Activated naive CD8-positive, alpha-beta T cell treated with anti-CD3 and anti-CD28 coated beads for 36 hours (primary cell): ENCODE measurements around the gene PLCXD1. TPM values are rescaled to one million over a fixed set of nuclear protein-coding genes. Genes with fewer than 3 reads are reported as not detected.
"Not testable (repeated sequence)": the region's sequence is repeated elsewhere in the genome, so short reads cannot be mapped to it uniquely, and the experiment has no call there.

Source experiments
- DNase-seq: peaks from one replicate; pipeline ENCODE4 v3.0.0; 2021
- H3K27ac Mint-ChIP-seq: one replicate; pipeline ENCODE4 v1.8.0; 2022; ENCODE audit warnings: mild to moderate bottlenecking, moderate library complexity, mixed read lengths
- H3K27me3 Mint-ChIP-seq: one replicate; pipeline ENCODE4 v1.8.0; 2022; ENCODE audit warnings: mild to moderate bottlenecking, mixed read lengths
- H3K36me3 Mint-ChIP-seq: one replicate; pipeline ENCODE4 v1.8.0; 2021; ENCODE audit warnings: mild to moderate bottlenecking, mixed read lengths
- H3K4me1 Mint-ChIP-seq: one replicate; pipeline ENCODE4 v1.8.0; 2021; ENCODE audit warnings: mixed read lengths
- H3K4me3 Mint-ChIP-seq: one replicate; pipeline ENCODE4 v1.8.0; 2022; ENCODE audit warnings: mild to moderate bottlenecking, moderate library complexity, mixed read lengths
- H3K9me3 Mint-ChIP-seq: one replicate; pipeline ENCODE4 v1.8.0; 2022; ENCODE audit warnings: mixed read lengths
- total RNA-seq, 2 experiments: library from RNA; stranded (reverse); gene quantifications; one replicate each; pipeline ENCODE4 v1.2.3, GENCODE V29; 2021

PLCXD1 gene, protein sequence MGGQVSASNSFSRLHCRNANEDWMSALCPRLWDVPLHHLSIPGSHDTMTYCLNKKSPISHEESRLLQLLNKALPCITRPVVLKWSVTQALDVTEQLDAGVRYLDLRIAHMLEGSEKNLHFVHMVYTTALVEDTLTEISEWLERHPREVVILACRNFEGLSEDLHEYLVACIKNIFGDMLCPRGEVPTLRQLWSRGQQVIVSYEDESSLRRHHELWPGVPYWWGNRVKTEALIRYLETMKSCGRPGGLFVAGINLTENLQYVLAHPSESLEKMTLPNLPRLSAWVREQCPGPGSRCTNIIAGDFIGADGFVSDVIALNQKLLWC
- 10 to 100 TPM; 43.1 to 43.8 TPM for total RNA-seq

DNA sequence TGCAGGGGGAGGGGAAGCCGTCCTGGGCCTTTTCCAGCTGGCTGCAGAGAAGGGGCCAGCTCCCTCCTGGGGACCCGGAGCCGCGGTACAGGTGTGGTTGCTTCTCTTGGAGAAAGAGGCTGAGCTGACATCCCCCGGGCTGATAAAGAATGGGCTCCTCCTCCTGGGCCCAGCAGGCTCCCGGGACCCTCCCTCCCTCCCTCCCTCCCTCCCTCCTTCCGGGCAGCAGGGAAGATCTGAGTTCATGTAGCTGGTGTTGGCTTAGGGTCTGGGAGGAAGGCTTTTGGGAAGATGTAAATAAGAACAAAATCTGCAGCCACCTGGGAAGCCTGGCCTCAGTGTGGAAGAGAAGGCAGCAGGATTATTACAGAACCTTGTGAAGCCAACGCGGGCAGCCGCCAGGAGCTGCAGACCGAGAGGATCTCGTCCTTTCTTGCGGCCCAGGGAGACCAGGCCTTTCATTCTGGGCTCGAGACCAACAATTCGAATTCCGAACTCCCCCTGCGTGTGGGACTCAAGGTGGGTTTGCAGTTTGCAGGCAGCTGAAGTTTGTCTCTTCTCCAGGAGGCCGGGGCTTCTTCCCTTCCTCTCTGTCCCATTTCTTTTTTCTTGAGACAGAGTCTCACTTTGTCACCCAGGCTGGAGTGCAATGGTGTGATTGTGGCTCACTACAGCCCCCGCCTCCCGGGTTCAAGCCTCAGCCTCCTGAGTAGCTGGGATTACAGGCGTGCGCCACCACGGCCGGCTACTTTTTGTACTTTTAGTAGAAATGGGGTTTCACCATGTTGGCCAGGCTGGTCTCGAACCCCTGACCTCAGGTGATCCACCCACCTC is at the start of gene PLCXD1:
TSS of gene PLCXD1 (plus strand) at position 216 of the 834 bp plus-strand sequence. CDS start 2,807 bp downstream, outside the sequence.
- Mint-ChIP-seq H3K9me3 (no peaks in the 10 kb centered on the region), H3K36me3 (peaks cover 15% of the 10 kb centered on the region), H3K4me3 (peak within 1 kb of the TSS; percentile 79), H3K4me1 (peaks cover 22% of the 10 kb centered on the region), H3K27ac (peak within 1 kb of the TSS; percentile 78), H3K27me3 (no peaks in the 10 kb centered on the region)
- peak; percentile 31 for DNase-seq

DNA sequence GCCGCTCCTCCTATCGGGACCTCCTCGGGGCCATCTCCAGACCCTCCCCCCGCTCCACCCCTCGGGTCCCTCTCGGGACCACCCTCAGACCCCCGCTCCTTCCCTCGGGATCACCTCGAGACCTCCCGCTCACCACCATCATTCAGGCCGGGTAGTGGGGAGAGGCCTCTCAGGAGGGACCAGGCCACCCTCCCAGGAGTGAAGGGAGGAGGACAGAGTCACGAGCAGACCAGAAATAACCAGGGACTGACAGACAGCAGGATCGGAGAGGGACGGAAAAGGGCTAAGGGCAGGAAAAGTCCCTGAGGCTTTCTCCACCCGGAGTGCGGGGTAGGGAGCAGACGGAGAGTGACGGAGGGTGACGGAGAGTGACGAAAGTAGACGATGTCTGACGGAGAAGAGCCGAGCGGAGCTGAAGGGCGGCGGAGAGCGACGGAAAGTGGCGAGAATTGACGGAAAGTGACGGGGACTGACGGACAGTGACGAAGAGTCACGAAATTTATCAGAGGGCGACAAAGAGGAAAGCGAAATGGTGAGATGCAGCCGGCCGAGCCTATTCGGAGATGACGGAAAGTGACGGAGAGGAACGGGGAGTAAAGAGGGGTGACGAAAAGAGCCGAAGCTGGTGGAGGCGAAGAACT is 49.4 kb upstream of the PLCXD1 start:
- H3K36me3 Mint-ChIP-seq, H3K4me1 Mint-ChIP-seq, H3K9me3 Mint-ChIP-seq, DNase-seq, H3K4me3 Mint-ChIP-seq, H3K27ac Mint-ChIP-seq, H3K27me3 Mint-ChIP-seq: not testable (repeated sequence)

DNA sequence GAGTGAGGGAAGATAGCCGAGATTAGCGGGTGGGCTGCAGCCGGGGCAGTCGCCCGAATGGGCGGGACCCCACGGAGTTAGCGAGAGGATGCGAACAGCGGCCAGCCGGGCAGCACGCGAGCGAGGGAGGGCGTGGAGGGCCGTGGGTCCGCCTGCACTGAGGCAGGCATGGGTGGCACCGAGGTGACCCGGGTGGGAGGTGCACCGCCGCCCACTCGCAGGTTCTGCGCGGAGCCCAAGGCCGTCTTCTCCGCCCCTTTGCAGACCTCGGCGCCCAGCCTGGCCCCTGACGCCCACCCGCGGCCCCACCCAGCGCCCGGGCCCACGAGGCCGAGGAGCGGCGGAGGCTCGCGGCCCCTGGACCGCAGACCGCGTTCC is 48.9 kb upstream of the PLCXD1 start:
- not testable (repeated sequence) for H3K27me3 Mint-ChIP-seq, H3K36me3 Mint-ChIP-seq, H3K9me3 Mint-ChIP-seq, H3K4me1 Mint-ChIP-seq, H3K27ac Mint-ChIP-seq, DNase-seq, H3K4me3 Mint-ChIP-seq

DNA sequence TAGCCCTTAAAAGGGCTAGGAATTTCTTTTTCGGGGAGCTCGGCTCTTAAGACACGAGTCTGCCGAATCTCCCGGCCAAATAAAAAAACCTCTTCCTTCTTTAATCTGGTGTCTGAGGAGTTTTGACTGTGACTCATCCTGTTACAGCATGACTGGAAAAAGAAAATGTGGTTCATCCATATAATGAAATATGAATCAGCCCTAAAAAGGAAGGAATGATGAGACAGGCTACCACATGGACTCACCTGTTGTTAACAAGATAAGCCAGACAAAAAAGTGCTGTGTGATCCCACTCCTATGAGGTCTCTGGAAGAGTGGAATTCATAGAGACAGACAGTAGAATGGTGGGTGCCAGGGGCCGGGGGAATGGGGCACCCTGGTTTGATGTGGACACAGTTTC is 45.0 kb upstream of the PLCXD1 start:
- not testable (repeated sequence) for H3K27me3 Mint-ChIP-seq, H3K4me3 Mint-ChIP-seq, H3K36me3 Mint-ChIP-seq, H3K4me1 Mint-ChIP-seq, DNase-seq, H3K9me3 Mint-ChIP-seq, H3K27ac Mint-ChIP-seq

DNA sequence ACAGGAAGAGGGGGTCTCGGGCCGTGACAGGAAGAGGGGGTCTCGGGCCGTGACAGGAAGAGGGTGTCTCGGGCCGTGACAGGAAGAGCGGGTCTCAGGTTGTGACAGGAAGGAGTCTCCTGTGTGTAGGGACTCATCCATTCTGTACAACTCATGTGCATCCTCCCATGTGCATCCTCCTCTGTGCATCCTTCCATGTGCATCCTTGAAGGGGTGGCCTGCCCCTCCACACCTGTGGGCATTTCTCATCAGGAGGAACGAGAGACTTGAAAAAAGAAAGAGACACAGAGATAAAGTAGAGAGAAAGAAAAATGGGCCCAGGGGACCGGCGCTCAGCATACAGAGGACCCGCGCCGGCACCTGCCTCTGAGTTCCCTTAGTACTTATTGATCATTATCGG is 30.2 kb upstream of the PLCXD1 start:
- peak overlapping the region; percentile 96 for H3K27ac Mint-ChIP-seq
- peaks cover 8% of the 10 kb centered on the region for H3K9me3 Mint-ChIP-seq
- H3K4me3 Mint-ChIP-seq = peak overlapping the region; percentile 71
- no peak for DNase-seq
- no peaks in the 10 kb centered on the region for H3K27me3 Mint-ChIP-seq
- peaks cover 5% of the 10 kb centered on the region for H3K36me3 Mint-ChIP-seq
- H3K4me1 Mint-ChIP-seq = peaks cover 10% of the 10 kb centered on the region

DNA sequence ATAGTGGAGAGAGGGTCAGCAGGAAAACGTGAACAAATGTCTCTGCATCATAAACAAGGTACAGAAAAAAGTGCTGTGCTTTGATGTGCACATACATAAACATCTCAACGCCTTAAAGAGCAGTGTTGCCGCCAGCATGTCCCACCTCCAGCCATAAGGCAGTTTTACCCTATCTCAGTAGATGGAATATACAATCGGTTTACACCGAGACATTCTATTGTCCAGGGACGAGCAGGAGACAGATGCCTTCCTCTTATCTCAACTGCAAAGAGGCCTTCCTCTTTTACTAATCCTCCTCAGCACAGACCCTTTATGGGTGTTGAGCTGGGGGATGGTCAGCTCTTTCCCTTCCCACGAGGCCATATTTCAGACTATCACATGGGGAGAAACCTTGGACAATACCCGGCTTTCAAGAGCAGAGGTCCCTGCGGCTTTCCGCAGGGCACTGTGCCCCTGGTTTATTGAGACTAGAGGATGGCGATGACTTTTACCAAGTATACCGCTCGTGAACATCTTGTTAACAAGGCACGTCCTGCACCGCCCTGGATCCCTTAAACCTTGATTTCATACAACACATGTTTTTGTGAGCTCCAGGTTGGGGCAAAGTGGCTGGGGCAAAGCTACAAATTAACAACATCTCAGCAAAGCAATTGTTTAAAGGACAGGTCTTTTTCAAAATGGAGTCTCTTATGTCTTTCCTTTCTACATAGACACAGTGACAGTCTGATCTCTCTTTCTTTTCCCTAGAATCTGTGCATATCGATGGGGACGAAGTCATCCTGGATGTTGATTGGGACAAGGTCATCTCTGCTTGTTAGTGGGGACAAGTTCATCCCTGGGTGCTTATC is 29.6 kb upstream of the PLCXD1 start:
- not testable (repeated sequence) for H3K4me1 Mint-ChIP-seq, H3K9me3 Mint-ChIP-seq, H3K36me3 Mint-ChIP-seq, H3K27me3 Mint-ChIP-seq, DNase-seq
- Mint-ChIP-seq H3K4me3 (peak overlapping the region; percentile 71), H3K27ac (peak overlapping the region; percentile 96)

DNA sequence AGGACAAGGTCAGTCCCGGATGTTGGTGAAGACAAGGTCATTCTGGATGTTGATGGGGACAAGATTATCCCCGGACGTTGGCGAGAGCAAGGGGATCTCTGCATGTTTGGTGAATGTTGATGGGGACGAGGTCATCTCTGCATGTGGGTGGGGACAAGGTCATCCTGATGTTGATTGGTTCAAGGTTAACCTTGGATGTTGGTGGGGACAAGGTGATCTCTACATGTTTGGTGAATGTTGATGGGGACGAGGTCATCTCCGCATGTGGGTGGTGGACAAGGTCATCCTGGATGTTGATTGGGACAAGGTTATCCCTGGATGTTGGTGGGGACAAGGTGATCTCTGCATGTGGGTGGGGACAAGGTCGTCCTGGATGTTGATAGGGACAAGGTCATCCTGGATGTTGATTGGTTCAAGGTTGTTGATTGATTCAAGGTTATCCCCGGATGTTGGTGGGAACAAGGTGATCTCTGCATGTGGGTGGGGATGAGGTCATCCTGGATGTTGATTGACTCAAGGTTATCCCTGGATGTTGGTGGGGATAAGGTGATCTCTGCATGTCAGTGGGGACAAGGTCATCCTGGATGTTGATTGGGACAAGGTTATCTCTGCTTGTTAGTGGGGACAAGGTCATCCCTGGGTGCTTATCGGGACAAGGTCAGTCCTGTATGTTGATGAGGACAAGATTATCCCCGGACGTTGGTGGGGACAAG is 28.8 kb upstream of the PLCXD1 start:
- H3K27ac Mint-ChIP-seq = peak overlapping the region; percentile 1
- peaks cover 5% of the 10 kb centered on the region for H3K36me3 Mint-ChIP-seq
- peaks cover 10% of the 10 kb centered on the region for H3K4me1 Mint-ChIP-seq
- peaks cover 8% of the 10 kb centered on the region for H3K9me3 Mint-ChIP-seq
- H3K4me3 Mint-ChIP-seq = no peak overlapping the region
- H3K27me3 Mint-ChIP-seq = no peaks in the 10 kb centered on the region
- DNase-seq = no peak

DNA sequence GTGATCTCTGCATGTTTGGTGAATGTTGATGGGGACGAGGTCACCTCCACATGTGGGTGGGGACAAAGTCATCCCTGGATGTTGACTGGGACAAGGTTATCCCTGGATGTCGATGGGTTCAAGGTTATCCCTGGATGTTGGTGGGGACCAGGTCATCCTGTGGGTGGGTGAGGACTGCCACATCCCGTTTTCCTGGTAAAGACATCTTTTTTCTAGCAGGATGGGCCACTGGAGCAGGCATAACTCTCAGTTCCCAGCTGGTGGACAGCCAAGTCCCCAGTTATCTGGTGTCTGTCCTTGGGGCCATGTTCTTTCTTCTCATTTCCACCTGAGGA is 28.3 kb upstream of the PLCXD1 start:
- Mint-ChIP-seq H3K4me3 (no peak overlapping the region), H3K9me3 (peaks cover 8% of the 10 kb centered on the region)

DNA sequence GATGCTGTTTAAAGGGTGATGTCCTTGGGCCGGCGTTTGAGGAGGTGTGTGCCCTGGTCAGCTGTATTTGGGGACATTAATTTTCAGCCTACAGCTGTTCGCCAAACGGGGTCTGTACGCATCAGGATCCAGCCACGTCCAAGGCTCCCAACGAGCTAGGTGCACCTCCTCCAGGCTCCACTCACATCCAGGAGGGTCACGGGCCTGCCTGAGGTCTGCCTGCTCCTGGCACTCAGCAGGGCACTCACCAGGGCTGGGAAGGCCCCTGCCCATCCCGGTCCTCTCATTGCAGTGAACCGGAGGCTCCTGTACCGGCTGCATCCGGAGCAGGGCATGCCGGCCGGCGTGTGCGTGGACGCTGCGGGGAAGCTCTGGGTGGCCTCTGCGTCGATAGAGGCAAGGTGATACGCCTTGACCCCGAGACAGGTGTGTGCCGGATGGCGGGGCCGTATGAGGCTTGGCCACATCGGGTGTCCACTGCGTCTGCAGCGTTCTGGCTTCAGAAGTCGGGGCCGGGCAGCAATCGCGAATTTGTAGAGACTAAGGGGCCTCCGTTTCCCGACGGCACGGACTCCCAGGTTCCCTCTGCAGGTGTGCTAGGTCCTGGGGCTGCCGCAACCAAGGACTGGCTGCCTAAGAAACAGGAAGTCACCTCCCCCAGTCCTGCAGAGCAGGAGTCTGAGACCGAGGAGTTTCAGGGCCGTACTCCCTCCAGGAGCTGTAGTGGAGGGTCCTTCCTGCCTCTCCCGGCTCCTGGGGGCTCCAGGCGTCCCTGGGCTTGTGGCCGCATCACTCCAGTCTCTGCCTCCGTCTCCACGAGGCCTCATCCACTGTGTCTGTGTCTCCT is 27.5 kb upstream of the PLCXD1 start:
- no peak for DNase-seq
- H3K36me3 Mint-ChIP-seq = peaks cover 5% of the 10 kb centered on the region
- H3K9me3 Mint-ChIP-seq = peaks cover 8% of the 10 kb centered on the region
- H3K27me3 Mint-ChIP-seq = no peaks in the 10 kb centered on the region
- peaks cover 10% of the 10 kb centered on the region for H3K4me1 Mint-ChIP-seq
- no peak overlapping the region for H3K27ac Mint-ChIP-seq
- H3K4me3 Mint-ChIP-seq = no peak overlapping the region

More for the DNA sequence above, 28.3 kb upstream of the PLCXD1 start:
- H3K4me1 Mint-ChIP-seq = peaks cover 10% of the 10 kb centered on the region
- H3K27me3 Mint-ChIP-seq = no peaks in the 10 kb centered on the region
- DNase-seq = no peak
- peaks cover 5% of the 10 kb centered on the region for H3K36me3 Mint-ChIP-seq
- no peak overlapping the region for H3K27ac Mint-ChIP-seq

DNA sequence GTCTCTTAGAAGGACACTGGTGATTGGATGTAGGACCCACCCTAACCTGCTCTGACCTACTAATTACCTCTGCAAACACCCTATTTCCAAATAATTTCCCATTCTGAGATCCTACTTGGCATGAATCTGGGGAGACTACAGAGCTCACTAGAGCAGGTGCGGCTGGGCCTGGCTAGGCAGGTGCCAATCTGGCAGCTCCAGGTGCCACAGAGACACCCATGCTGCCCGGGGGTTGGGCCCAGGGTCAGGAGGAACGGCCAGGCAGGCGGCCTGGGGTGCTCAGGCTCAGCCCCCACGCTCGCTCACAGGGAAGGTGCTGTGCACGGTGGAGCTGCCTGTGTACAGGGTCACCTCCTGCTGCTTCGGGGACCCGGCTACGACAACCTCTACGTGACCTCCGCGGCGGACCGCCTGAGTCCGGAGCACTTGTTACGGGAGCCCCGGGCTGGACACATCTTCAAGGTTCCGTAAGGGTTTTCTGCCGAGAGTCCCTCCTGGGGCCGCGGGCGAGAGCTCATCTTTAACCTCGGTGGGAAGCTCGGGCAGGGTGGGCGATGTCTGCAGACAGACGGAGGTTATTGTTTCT is 26.5 kb upstream of the PLCXD1 start:
- peaks cover 8% of the 10 kb centered on the region for H3K9me3 Mint-ChIP-seq
- no peak overlapping the region for H3K4me3 Mint-ChIP-seq
- peaks cover 10% of the 10 kb centered on the region for H3K4me1 Mint-ChIP-seq
- H3K36me3 Mint-ChIP-seq = peaks cover 5% of the 10 kb centered on the region
- no peak overlapping the region for H3K27ac Mint-ChIP-seq
- DNase-seq = no peak
- H3K27me3 Mint-ChIP-seq = no peaks in the 10 kb centered on the region

DNA sequence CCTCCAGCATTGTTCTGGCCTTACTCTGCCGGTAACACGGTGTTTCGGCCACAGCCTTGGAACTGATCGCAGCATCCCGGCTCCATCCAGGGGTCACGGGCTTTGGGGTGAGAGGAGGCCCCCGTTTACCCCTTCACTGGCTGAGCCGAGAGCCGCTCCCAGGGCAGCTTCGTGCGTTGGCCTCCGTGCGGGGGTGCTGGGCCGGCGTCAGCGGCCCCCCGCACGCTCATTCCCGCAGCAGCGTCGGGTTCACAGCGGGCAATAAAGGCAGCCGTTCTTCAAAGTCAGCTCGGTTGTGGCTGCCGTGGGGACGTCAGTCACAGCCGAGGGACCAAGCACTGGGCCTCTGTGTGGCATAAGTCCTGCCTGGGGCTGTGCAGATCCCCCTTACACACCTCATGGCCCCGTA is 25.3 kb upstream of the PLCXD1 start:
- H3K9me3 Mint-ChIP-seq = peaks cover 8% of the 10 kb centered on the region
- no peaks in the 10 kb centered on the region for H3K27me3 Mint-ChIP-seq
- peaks cover 8% of the 10 kb centered on the region for H3K4me1 Mint-ChIP-seq

DNA sequence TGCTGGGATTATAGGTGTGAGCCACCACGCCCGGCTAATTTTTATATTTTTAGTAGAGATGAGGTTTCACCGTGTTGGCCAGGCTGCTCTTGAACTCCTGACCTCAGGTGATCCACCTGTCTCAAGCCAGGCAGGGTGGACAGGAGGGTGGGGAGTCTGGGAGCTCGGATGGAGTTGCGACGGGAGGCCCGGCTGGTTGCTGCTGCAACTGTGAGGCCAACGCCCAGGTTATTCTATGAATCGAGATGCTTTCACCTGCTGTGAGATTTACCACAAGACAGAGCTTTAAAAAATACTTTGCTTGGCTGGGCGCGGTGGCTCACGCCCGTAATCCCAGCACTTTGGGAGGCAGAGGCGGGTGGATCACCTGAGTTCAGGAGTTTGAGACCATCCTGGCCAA is 24.1 kb upstream of the PLCXD1 start:
- not testable (repeated sequence) for H3K27me3 Mint-ChIP-seq, H3K9me3 Mint-ChIP-seq, H3K4me3 Mint-ChIP-seq, H3K36me3 Mint-ChIP-seq, H3K4me1 Mint-ChIP-seq, DNase-seq, H3K27ac Mint-ChIP-seq

More for the DNA sequence above, 25.3 kb upstream of the PLCXD1 start:
- H3K36me3 Mint-ChIP-seq = peaks cover 3% of the 10 kb centered on the region
- no peak overlapping the region for H3K27ac Mint-ChIP-seq
- H3K4me3 Mint-ChIP-seq = no peak overlapping the region
- no peak for DNase-seq

DNA sequence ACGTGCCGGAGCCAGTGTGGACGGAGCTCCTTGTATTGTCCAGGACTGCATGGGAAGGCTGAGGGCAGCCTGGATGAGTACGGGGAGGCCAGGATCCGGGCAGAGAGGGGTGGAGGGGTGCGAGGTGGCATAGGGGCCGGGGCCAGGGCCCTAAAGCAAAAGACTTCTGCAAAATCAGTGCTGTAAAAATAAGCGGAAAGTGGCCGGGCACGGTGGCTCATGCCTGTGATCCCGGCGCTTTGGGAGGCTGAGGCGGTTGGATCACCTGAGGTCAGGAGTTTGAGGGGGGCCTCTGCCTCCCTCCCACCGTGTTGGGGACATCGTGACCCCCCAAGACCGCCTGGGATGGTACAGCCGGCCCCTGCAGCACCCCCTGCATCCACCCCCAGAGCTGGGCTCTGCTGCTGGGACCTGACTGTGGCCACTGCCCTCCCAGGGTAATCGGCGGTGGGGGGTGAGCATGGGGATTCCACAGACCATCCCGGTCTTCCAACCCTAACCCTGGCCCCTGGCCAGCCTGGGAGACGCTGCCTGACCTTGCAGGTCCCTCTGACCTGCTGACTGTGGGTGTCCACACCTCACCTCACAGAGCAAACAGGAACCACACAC is 23.4 kb upstream of the PLCXD1 start:
- Mint-ChIP-seq H3K27ac (no peak overlapping the region), H3K9me3 (no peaks in the 10 kb centered on the region)

More for the DNA sequence above, 23.4 kb upstream of the PLCXD1 start:
- Mint-ChIP-seq H3K4me3 (no peak overlapping the region), H3K4me1 (no peaks in the 10 kb centered on the region), H3K27me3 (no peaks in the 10 kb centered on the region), H3K36me3 (no peaks in the 10 kb centered on the region)
- DNase-seq = no peak
